IPS-20b (cell line): ENCODE data around the gene UBE2L6.

Experiments
- H3K27ac ChIP-seq: one replicate; pipeline ENCODE4 v1.5.1; 2013; ENCODE audit warnings: low read length
- H3K27me3 ChIP-seq: 2 replicates; pipeline ENCODE4 v1.6.1; 2013; ENCODE audit warnings: mild to moderate bottlenecking, low read length, inconsistent platforms; ENCODE audit not compliant: insufficient read depth
- H3K36me3 ChIP-seq: 2 replicates; pipeline ENCODE4 v1.6.1; 2013; ENCODE audit warnings: low read depth, mild to moderate bottlenecking, inconsistent platforms, low read length, moderate library complexity; ENCODE audit not compliant: insufficient read depth
- H3K4me1 ChIP-seq: 2 replicates; pipeline ENCODE4 v1.6.1; 2013; ENCODE audit warnings: mild to moderate bottlenecking, control low read depth, inconsistent platforms, low read length, moderate library complexity; ENCODE audit not compliant: insufficient read depth
- H3K4me3 ChIP-seq: 2 replicates; pipeline ENCODE4 v1.5.1; 2013; ENCODE audit warnings: mild to moderate bottlenecking, low read length, inconsistent platforms
- H3K9ac ChIP-seq: 2 replicates; pipeline ENCODE4 v1.6.1; 2013; ENCODE audit warnings: low read depth, mild to moderate bottlenecking, inconsistent platforms, low read length, moderate library complexity
- H3K9me3 ChIP-seq: 2 replicates; pipeline ENCODE4 v1.6.1; 2013; ENCODE audit warnings: mild to moderate bottlenecking, low read depth, low read length, inconsistent platforms; ENCODE audit not compliant: insufficient read depth

Gene UBE2L6

DNA sequence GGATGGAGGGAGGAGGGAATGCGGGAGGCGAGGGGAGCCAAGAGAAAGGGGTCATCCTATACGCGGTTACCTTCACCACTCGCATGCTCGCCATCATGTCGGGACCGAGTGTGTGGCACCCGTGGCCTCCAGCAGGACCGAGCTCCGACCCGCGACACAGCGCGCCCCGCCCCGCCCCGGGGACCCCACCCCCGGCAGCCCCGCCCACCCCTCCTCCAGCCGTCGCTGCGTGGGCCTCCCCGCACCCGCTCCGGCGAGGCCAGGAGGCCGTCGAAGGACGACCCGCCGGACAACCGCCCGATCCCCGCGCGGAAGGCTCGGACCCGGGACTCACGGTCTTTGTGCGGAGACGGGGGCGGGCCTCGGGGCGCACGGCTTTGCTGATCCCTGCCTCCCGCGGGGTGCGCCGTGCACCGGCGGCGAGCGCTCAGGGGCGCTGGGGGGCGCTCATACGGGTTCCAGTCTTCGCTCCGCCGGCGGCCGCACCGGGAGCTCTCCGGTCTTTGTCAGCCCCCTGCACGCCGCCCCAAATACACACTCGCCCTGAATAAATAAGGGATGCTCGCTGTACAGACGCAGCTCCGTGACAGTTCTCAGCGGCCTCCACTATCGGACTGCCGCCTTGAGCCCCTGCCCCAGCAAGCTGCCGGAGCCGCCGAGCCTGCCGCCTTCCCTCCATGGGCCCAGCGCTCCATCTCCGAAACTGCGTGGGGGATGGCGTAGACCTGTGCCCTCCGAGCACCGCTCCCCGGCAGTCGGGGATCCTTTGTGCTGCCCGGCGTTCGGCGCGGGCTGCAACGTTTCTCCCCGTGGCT lies at the start of gene UBE2L6:
TSS of gene UBE2L6 (minus strand) at position 158 of the 815 bp plus-strand sequence. CDS start at position 97, 61 bp downstream.
- H3K36me3 ChIP-seq: no peaks in the 10 kb centered on the region
- H3K9ac ChIP-seq: peak within 1 kb of the TSS; percentile 92
- peak within 1 kb of the TSS; percentile 75 for H3K4me3 ChIP-seq
- H3K4me1 ChIP-seq: peaks cover 9% of the 10 kb centered on the region
- no peak within 1 kb of the TSS for H3K27ac ChIP-seq
- H3K27me3 ChIP-seq: peaks cover 5% of the 10 kb centered on the region
- no peaks in the 10 kb centered on the region for H3K9me3 ChIP-seq

DNA sequence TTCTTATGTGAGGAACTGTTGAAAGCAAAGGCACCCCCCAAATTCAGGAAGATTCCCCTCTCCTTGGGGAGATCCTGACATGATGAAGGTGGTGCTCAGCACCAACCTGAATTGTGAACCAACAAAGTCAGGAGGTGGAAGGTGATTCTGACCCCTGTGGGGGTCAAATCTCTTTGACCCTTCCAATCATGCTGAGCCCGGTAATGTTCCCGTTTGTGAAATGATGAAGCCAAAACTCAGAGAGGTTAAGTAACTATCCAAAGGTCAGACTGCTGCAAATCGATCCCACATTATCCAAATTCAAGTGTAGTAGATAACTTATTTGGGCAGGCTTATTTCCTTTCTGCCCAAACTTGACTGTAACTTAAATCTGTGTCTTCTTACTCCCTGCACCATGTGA lies 49.1 kb upstream of the UBE2L6 start:
- H3K9ac ChIP-seq: no peak overlapping the region
- H3K4me1 ChIP-seq: no peaks in the 10 kb centered on the region
- no peak overlapping the region for H3K27ac ChIP-seq
- H3K4me3 ChIP-seq: no peak overlapping the region
- peaks cover 16% of the 10 kb centered on the region for H3K9me3 ChIP-seq
- no peaks in the 10 kb centered on the region for H3K27me3 ChIP-seq
- peaks cover 30% of the 10 kb centered on the region for H3K36me3 ChIP-seq

DNA sequence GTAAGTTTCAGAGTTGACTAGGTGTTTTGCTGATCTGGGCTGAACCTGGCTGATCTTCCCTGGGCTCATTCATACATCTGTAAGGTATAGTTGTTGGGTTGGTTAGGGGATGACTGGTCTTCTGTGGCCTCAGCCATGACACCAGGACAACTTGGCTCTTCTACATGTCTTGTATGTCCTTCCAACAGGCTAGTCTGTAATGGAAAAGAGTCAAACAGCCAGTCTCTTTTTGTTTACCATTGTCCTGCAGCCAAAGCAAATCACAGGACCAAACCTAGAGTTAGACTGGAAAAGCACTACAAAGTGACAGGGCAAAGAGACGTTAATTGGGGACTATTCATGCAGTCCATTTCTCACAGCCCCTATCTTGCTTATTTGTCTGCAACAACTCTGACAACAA lies 47.8 kb upstream of the UBE2L6 start:
- no peak overlapping the region for H3K4me3 ChIP-seq
- H3K4me1 ChIP-seq: no peaks in the 10 kb centered on the region
- H3K9ac ChIP-seq: no peak overlapping the region
- H3K27ac ChIP-seq: no peak overlapping the region
- H3K9me3 ChIP-seq: peaks cover 13% of the 10 kb centered on the region
- H3K36me3 ChIP-seq: peaks cover 37% of the 10 kb centered on the region
- H3K27me3 ChIP-seq: no peaks in the 10 kb centered on the region

DNA sequence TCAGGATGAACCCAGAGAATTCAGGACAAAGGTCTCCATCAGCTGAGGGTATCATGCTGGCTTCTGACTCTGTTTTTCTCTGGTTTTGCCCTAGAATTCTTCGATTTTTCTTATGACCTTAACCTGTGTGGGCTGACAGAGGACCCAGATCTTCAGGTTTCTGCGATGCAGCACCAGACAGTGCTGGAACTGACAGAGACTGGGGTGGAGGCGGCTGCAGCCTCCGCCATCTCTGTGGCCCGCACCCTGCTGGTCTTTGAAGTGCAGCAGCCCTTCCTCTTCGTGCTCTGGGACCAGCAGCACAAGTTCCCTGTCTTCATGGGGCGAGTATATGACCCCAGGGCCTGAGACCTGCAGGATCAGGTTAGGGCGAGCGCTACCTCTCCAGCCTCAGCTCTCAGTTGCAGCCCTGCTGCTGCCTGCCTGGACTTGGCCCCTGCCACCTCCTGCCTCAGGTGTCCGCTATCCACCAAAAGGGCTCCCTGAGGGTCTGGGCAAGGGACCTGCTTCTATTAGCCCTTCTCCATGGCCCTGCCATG lies 46.8 kb upstream of the UBE2L6 start:
- peaks cover 40% of the 10 kb centered on the region for H3K36me3 ChIP-seq
- peaks cover 3% of the 10 kb centered on the region; the same call in 1 of the 2 replicates for H3K9me3 ChIP-seq
- no peaks in the 10 kb centered on the region for H3K4me1 ChIP-seq
- H3K4me3 ChIP-seq: no peak overlapping the region
- no peak overlapping the region for H3K27ac ChIP-seq
- H3K27me3 ChIP-seq: no peaks in the 10 kb centered on the region
- no peak overlapping the region for H3K9ac ChIP-seq

DNA sequence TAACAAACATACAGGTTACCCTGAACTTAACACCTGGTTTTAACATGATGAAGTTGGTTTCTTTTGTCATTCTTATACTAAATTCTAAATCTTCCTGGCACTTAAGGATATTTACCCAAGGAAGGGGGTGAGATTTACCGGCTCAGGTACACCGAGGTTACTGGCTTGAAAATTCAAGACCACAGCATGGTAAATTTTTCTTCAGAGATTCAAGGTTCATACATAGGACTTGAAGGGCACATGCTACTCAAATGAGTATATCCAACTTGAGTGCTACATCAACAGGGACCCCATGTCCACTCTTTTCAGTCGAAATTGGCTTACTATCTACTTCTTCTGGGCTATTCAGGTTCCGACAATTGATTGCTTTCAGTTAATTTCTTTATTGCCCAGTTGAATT lies 42.7 kb upstream of the UBE2L6 start:
- Histone ChIP-seq H3K4me1 (no peaks in the 10 kb centered on the region), H3K27ac (no peak overlapping the region), H3K27me3 (no peaks in the 10 kb centered on the region), H3K9ac (no peak overlapping the region), H3K4me3 (no peak overlapping the region), H3K9me3 (no peaks in the 10 kb centered on the region), H3K36me3 (peaks cover 47% of the 10 kb centered on the region)

DNA sequence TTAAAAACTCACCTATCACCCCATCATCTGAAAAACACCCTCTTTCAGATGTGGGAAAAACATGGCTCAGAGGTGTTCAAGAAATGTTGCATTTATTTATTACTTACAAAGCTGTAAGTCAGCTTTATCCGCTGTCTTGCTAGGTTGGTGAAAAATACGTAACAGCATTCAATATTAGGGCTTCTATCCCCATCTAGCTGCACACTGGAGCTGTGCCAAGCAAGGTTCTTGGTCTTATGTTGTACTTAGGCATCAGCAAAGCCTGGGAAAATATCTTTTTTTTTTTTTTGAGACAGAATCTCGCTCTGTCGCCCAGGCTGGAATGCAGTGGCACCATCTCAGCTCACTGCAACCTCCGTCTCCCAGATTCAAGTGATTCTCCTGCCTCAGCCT lies 37.6 kb upstream of the UBE2L6 start:
- no peaks in the 10 kb centered on the region for H3K9me3 ChIP-seq
- H3K4me3 ChIP-seq: no peak overlapping the region
- H3K27me3 ChIP-seq: no peaks in the 10 kb centered on the region
- no peaks in the 10 kb centered on the region; the same call in 1 of the 2 replicates for H3K4me1 ChIP-seq
- no peak overlapping the region for H3K27ac ChIP-seq
- H3K9ac ChIP-seq: no peak overlapping the region
- H3K36me3 ChIP-seq: peaks cover 12% of the 10 kb centered on the region

DNA sequence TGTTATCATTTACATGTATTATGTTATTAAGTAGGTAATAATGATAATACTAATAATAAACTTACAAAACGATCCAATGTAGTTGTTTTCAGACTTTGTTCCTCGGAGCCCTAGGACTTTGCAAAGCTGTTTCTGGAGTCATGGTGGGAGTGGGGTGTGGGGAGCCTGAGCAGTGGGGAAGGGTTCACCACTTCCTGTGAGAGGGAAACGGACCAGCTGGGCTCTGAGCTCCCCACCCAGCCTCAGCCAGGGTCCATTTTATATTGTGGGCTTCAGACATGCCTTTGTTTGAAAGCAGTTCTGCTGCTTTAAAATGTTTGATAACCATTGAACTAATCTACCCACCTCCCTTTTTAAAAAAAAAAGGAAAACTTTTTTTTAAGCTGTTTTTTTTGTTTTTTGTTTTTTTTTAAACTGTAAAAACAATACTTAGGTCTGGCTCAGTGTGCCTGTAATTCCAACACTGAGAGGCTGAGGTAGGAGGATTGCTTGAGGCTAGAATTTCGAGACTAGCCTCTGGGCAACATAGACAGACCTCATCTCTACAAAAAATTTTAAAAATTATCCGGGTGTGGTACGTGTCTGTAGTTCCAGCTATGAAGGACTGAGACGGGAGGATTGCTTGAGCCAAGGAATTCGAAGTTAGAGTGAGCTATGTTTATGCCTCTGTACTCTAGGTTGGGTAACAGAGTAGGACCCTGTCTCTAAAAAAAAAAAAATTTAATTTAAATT lies 37.0 kb upstream of the UBE2L6 start:
- Histone ChIP-seq H3K4me1 (peaks cover 1% of the 10 kb centered on the region; the same call in 1 of the 2 replicates), H3K9me3 (no peaks in the 10 kb centered on the region), H3K27ac (no peak overlapping the region), H3K9ac (no peak overlapping the region), H3K4me3 (no peak overlapping the region), H3K27me3 (no peaks in the 10 kb centered on the region), H3K36me3 (peaks cover 15% of the 10 kb centered on the region)

DNA sequence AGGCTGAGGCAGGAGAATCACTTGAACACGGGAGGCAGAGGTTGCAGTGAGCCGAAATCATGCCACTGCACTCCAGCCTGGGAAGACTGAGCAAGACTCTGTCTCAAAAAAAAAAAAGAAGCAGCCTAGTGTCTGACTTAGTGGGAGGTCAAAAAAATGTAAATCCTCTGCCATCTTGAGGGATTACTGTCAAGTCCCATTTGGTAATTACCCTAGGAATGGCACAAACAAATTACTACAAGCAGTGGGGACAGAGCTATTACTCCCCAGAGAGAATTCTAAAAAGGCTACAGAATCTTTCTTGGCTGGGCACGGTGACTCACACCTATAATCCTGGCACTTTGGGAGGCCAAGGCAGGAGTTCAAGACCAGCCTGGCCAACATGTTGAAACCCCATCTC lies 33.8 kb upstream of the UBE2L6 start:
- no peak overlapping the region for H3K9ac ChIP-seq
- H3K36me3 ChIP-seq: peaks cover 5% of the 10 kb centered on the region
- no peaks in the 10 kb centered on the region for H3K27me3 ChIP-seq
- no peak overlapping the region for H3K4me3 ChIP-seq
- peaks cover 12% of the 10 kb centered on the region; the same call in 1 of the 2 replicates for H3K4me1 ChIP-seq
- H3K27ac ChIP-seq: no peak overlapping the region
- no peaks in the 10 kb centered on the region for H3K9me3 ChIP-seq

DNA sequence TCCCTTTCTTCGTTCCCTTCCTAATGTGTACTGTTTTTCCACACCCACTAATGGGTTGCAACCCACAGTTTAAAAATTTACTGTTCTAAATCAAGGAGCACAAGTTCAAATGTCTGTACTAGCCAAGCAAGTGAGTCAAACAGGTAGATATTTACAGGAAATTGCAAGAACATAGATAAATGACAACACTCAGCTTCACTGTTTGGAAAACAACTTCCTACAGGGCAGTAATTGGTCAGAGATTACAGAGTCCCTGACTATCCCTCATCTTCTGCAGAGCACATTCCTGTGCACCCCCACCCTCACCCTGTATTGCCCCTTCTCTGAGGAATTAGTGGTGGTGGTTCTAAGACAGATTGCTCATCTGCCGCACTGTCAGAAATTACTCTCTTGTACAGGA lies 31.9 kb upstream of the UBE2L6 start:
- H3K9ac ChIP-seq: no peak overlapping the region
- H3K4me3 ChIP-seq: peak overlapping the region; percentile 72; the same call in 1 of the 2 replicates

DNA sequence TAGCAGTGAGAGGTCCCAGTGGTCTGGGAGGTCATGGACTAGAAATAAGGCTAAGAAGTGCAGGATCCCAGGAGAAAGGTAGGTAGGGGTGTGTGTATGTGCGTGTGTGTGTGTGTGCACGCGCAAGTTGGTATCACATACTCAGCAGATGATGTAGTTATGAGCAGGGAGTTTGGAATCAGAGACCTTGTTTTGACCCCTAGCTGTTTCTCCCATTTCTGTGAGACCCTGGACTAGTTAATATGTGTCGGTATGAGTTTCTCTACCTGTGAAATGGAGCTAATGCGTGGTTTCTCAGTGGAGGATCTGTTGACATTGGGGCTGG lies 31.3 kb upstream of the UBE2L6 start:
- no peaks in the 10 kb centered on the region for H3K27me3 ChIP-seq
- H3K27ac ChIP-seq: no peak overlapping the region
- H3K9ac ChIP-seq: peak overlapping the region; percentile 75; the same call in 1 of the 2 replicates
- H3K36me3 ChIP-seq: 0 out of 2 replicates have a peak, but pooled peaks cover 4% of the 10 kb centered on the region
- peak overlapping the region; percentile 72 for H3K4me3 ChIP-seq
- H3K4me1 ChIP-seq: peaks cover 12% of the 10 kb centered on the region; the same call in 1 of the 2 replicates
- no peaks in the 10 kb centered on the region for H3K9me3 ChIP-seq

More for the DNA sequence above, 31.9 kb upstream of the UBE2L6 start:
- Histone ChIP-seq H3K27me3 (no peaks in the 10 kb centered on the region), H3K4me1 (peaks cover 12% of the 10 kb centered on the region; the same call in 1 of the 2 replicates), H3K27ac (no peak overlapping the region), H3K9me3 (no peaks in the 10 kb centered on the region), H3K36me3 (0 out of 2 replicates have a peak, but pooled peaks cover 4% of the 10 kb centered on the region)

DNA sequence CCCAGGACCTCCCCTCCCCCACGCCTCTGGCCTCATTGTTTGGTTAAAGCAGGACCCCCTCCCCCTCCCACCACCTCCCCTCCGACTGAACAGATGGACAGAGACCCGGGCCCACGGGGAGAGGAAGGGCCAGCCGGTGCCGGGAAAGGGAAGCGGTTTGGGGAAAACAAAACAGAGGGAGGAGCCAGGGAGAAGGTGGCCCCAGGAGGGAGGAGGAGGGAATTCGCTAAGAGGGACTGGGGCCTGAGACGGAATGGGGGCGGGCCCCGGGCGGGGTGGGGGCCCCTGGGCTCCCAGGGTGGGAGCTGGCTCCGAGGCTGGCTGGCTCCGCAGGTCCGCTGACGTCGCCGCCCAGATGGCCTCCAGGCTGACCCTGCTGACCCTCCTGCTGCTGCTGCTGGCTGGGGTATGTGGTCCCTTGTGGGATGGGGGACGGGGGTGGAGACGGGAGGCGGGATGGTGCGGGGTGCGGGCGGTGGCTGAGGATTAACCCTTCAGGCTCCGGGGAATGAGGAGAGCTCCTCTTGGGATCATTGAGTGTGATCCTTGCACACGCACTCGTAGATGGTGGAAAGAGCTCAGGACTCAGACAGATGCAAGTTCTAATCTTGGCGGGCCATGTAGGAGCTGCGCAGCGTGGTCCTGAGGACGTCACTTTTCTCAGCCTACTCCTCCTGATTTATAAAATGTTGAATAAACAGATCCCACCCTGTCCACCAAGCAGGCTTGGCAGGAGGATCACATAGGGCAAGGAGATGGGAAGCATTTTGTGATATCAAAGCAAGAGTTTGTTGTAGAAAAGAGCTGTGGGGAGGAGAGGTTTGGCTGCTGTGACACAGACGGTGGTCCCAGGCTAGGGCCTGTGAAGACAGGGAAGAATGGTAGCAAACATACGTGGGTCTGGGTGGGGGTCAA lies 30.7 kb upstream of the UBE2L6 start:
- peak overlapping the region; percentile 75; the same call in 1 of the 2 replicates for H3K9ac ChIP-seq
- no peaks in the 10 kb centered on the region for H3K27me3 ChIP-seq
- H3K9me3 ChIP-seq: no peaks in the 10 kb centered on the region
- H3K4me1 ChIP-seq: peaks cover 12% of the 10 kb centered on the region; the same call in 1 of the 2 replicates
- H3K36me3 ChIP-seq: 0 out of 2 replicates have a peak, but pooled peaks cover 4% of the 10 kb centered on the region
- H3K4me3 ChIP-seq: peak overlapping the region; percentile 72
- peak overlapping the region; percentile 77 for H3K27ac ChIP-seq
